Fibroblast of skin of right biceps (primary cell): ENCODE data around the gene TMED9.
A peak's percentile ranks its signal among the peaks of the same experiment; 100 is the strongest.
"Not testable (repeated sequence)": the region's sequence is repeated elsewhere in the genome, so short reads cannot be mapped to it uniquely, and the experiment has no call there.

Source experiments
- DNase-seq: peaks from one replicate; pipeline ENCODE4 v3.0.0-alpha.2; 2013

The TMED9 gene

DNA sequence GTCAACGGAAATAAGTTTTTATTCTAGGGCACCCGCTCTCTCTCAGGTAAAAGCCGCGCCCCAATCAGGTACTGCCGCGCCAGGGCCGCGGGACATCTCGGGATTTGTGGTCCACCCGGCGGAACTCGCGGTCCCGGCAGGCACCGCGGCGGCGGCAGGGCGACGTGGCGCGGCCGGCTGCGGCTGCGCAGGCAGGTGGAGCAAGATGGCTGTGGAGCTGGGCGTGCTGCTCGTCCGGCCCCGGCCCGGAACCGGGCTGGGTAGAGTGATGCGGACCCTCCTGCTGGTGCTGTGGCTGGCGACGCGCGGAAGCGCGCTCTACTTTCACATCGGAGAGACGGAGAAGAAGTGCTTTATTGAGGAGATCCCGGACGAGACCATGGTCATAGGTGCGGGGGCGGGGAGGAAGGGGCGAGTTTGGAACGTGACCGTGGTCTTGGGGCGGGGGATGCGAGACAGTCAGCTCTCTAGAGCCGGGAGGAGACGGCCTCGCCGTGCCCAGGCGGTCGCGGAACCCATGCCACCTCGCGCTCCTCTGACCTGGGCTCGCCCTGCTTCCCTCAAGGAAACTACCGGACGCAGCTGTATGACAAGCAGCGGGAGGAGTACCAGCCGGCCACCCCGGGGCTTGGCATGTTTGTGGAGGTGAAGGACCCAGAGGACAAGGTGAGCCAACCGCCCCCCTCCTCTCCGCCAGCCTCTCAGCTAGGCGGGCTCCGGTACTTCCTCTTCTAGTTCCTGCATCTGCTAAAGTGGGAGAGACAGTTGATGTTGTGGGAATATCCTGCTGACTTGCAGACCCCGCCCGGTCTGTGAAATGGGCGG is at the start of gene TMED9:
TSS of gene TMED9 (plus strand) at position 194 of the 825 bp plus-strand sequence. CDS start at position 206, 12 bp downstream.
- DNase-seq = peak; percentile 82

- DNase-seq = no peak
These were observed 49.1 kb upstream of the TMED9 start for GRCh38 chr5:177542816-177543465.

DNA sequence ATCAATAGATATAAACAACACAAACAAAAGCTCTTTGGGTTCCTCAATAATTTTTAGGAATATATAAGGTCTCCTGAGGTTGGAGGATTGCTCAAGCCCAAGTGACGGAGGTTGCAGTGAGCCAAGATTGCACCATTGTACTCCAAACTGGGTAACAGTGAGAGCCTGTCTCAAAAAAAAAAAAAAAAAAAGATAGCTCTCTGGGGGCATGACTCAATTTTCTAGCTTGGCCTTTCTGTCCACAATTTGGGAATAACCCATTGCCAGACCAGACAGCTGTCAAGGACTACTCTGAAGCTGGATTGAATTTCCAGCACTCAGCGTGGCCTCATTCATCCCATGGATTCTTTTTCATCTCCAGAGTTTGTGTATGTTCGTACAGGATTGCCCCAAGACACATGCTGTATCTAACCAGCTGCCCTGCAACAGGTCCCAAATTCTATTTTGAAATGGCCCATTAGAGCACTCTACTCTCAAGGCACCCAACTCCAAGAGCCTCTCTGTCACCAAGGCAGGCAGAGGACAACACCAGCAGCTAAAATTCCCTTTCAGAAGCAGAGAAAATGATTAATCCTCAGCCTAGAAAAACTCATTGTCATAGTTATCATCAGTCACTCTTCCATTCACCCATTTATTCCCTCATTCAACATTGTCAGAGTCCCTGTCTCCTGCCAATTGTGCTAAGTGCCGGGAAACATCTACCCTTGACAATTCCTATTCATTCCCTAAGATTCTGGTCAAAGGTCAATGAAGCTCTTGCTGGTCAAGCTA is 46.3 kb upstream of the TMED9 start:
- DNase-seq = peak; percentile 88

DNA sequence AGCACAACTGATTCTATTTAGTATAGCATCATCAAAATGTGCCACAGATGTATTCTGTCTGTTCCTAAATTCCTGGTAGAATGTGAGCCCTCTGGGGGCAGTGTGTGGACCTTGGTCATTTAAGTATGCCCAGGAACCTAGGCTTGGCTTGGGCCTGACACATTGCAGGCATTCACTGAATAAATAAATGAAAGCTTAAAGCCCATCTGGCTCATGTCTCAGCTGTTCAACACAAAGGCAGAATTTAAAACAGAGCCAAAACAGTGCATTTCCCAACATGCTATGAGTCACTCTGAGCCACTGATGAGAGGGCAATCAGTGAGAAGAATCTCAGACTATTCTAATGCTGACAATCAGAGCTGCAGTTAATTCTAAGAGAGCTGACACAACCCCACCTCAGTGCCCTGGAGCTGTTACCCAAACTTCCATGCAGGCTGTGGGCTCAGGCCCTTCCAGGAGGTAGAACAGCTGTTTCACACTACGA is 45.7 kb upstream of the TMED9 start:
- DNase-seq = peak; percentile 97

DNA sequence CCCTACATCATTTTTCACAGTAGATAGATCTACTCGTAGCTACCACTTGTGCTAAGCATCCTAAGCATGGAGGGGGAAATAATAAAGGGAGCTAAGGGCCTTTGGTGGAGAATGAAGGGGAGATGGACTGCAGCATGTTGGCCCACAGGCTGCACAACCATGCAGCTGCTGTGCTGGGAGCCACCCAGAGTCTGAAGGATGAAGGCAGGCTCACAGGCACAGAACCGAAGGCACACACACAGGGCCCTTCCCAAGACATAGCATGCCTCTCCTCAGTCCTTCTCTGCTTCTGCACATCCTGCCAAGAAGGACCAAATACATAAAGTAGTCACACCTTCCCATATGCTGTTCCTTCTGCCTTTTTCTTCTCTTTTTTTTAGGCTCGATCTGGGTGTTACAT is 44.3 kb upstream of the TMED9 start:
- no peak for DNase-seq

DNA sequence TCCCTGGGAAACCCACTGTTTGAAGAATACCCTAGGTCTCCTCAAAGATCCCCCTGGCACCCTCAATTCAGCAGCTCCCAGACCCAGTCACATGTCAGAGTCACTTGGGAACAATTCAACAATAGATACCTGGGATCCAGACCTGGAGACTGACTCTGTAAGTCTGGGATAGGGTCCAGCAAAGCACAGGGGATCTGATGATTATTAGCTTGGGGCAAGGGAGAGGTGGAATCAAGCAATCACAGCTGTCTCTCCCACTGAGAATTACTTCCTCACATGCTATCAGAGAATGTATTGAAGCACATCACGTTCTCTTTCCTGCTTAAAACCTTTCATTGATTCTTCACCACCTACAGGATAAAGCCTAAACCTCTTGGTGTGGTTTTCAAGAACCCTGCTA is 43.5 kb upstream of the TMED9 start:
- DNase-seq = no peak

DNA sequence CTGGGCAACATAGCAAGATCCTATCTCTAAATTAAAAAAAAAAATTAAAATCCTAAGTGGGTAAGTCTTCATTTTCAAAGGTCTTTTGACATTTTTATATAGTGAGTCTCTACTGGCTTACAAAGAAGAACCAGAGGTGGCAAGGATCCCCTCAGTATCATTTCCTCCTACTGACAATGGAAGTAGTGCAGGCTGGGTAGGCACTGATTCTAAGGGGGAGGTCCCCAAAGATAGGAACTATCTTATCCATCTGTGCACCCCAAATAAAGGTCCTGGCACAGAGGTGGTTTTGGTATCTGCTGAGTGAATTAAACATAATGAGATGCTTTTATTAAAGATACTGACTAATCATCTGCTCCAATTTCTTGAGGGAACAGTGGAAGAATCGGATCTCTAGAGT is 41.9 kb upstream of the TMED9 start:
- no peak for DNase-seq

GRCh38 chr5:177552839-177553455 is 39.1 kb upstream of the TMED9 start:
- peak; percentile 22 for DNase-seq

GRCh38 chr5:177553671-177554429 is 38.2 kb upstream of the TMED9 start:
- no peak for DNase-seq

GRCh38 chr5:177554474-177555111 is 37.4 kb upstream of the TMED9 start, which contains the start of gene FAM193B:
TSS of gene FAM193B (minus strand) at chr5:177554563. CDS start at chr5:177554458, 105 bp downstream.
- DNase-seq = peak; percentile 92

- no peak for DNase-seq
These were observed 36.8 kb upstream of the TMED9 start for GRCh38 chr5:177555228-177555627.

GRCh38 chr5:177555665-177556064 is 36.3 kb upstream of the TMED9 start:
- DNase-seq = no peak

DNA sequence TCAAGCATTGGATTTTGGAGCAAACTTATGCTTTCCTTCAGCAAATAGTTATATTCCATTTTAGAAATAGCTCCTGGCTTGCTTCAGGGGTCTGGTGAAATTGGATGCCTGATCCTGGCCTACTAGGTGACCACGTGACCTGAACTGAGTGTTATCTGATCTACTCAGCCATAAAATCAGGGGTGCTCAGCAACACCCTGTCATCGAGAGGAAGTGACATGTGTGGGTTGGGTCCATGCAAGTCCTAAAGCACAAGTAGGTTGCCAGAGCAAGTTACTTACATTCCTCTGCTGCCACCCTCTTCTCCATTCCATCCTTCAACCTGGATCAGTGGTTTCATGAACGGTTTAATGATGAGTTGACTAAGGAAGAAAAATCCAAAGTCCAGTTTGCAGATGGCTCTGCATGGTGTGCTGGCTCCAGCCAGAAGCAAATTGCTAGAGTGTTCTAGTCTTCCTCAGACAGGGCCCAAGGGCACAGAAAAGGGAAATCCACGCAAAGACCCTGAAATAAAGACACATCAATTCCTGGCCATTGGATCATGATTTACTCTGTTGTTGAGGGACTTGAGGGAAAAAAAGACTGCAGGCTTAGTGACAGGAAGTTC is 34.9 kb upstream of the TMED9 start:
- DNase-seq = peak; percentile 28

- DNase-seq = no peak
These were observed 34.2 kb upstream of the TMED9 start for GRCh38 chr5:177557796-177558195.

- DNase-seq = not testable (repeated sequence)
These were observed 32.5 kb upstream of the TMED9 start for GRCh38 chr5:177559446-177559941.

DNA sequence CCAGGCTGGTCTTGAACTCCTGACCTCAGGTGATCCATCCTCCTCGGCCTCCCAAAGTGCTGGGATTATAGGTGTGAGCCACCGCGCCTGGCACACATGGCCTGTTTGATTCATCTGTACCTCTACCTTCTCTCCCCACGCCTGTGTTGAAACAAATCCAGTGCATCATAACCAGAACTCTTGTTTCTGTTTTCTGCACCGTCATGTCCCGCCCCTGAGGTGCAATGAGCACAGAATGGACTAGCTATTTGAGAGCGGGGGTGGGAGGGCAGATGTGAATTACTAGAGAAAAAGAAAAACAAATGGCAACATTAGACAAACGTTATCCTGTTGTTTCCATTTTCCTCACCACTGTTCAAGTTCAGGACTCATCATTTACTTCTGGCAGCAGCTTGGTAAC is 27.0 kb upstream of the TMED9 start:
- DNase-seq = no peak

DNA sequence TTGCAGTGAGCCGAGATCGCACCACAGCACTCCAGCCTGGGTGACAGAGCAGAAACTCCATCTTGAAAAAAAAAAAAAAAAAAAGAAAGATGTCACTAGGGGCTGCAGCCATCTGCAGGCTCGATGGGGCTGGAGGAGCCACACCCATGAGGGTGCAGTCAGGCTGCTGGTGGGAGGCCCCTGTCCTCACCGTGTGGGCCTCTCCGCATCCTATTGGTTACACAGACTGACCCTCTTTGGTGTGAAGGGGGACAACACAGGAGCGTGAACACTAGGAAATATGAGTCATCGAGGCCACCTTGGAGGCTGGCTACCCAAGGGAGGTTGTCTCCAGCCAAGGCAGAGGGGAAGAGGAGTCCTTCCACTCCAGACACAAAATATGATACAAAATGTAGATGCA is 23.7 kb upstream of the TMED9 start:
- DNase-seq = no peak

GRCh38 chr5:177569894-177570293 is 22.1 kb upstream of the TMED9 start:
- no peak for DNase-seq

DNA sequence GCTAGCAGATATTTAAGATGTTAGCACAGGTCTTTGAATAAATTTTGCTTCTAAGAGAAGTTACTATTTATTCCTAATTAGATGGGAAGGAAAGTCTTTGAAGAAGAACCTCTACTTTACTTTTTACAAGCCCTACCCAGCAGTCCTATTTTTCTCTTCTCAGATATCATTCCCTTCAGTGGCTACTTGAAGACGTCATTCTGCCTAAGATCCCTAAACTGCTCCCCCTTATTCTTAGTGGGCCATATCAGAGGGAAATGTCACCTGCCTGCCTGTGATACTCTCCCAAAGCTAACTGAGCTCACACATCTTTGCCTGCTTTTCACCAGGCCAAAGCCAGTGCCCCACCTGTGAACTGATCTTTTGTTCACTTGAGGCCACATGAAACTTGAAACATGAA is 16.5 kb upstream of the TMED9 start:
- DNase-seq = no peak

GRCh38 chr5:177576169-177576568 is 15.8 kb upstream of the TMED9 start:
- no peak for DNase-seq

DNA sequence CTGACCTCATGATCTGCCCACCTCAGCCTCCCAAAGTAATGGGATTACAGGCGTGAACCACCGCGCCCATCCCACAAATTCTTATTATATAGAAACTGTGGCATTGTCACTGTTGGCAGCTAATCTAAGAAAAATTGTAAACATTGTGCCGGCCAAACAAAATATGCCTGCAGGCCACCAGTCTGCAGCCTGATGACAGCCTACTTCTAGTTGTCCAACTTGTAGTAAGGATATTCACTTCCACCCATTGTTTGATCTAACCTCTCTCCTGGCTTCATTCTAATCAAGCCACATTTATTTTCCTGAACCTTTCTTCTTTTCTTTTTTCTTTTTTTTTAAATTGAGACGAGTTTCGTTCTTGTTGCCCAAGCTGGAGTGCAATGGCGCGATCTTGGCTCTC is 13.7 kb upstream of the TMED9 start:
- DNase-seq = no peak
